ENCODE measurements around the gene AOX1.

AOX1 gene

DNA sequence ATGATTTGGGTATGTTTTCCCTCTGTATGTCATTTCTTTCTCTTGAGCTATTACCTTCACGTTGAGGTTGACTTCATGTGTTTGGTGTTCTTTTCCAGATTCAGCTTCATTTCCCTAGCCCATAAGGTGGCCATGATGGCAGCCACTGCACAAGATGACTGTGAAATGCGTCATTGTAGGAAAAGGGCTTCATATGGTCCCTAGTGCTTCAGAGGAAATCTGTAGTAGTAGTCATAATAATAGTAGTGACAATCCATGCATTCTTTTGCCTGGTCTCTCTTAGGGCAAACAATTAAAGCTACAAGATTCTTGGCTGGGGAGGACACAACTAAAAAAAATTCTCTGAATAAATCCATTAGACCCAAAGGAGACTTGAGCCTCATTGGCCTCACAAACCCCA, 28.4 kb downstream of the AOX1 start:
- TF ChIP-seq, protein P1, sequence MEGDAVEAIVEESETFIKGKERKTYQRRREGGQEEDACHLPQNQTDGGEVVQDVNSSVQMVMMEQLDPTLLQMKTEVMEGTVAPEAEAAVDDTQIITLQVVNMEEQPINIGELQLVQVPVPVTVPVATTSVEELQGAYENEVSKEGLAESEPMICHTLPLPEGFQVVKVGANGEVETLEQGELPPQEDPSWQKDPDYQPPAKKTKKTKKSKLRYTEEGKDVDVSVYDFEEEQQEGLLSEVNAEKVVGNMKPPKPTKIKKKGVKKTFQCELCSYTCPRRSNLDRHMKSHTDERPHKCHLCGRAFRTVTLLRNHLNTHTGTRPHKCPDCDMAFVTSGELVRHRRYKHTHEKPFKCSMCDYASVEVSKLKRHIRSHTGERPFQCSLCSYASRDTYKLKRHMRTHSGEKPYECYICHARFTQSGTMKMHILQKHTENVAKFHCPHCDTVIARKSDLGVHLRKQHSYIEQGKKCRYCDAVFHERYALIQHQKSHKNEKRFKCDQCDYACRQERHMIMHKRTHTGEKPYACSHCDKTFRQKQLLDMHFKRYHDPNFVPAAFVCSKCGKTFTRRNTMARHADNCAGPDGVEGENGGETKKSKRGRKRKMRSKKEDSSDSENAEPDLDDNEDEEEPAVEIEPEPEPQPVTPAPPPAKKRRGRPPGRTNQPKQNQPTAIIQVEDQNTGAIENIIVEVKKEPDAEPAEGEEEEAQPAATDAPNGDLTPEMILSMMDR (IDR thresholded peaks at IDR 0.05), result no peak
- no peak for TF ChIP-seq ZFX (IDR thresholded peaks at IDR 0.05; ENCODE audit: borderline replicate concordance)
- no peak overlapping the region for H3K27ac ChIP-seq

DNA sequence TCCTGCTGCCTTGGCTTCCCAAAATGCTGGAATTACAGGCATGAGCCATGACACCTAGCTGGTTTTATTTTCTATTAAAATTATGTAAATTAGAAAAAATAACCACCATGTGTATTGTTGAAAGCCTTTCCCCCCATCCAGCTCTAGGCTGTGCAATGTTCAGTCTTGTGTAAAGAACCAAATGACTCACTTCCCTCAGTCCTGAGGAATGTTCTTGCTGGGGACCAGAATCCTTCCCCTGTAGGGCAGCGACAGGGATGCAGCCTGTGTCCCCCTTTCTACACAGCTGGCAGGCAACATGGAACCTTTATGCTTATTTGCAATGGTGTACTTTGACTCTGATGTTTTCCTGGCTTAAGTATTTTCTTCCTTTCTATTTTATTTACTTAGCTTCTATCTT, 29.4 kb downstream of the AOX1 start:
- TF ChIP-seq ZFX (IDR thresholded peaks at IDR 0.05; ENCODE audit: borderline replicate concordance), result no peak
- TF ChIP-seq, protein P1 (IDR thresholded peaks at IDR 0.05), result no peak
- no peak overlapping the region for H3K27ac ChIP-seq

DNA sequence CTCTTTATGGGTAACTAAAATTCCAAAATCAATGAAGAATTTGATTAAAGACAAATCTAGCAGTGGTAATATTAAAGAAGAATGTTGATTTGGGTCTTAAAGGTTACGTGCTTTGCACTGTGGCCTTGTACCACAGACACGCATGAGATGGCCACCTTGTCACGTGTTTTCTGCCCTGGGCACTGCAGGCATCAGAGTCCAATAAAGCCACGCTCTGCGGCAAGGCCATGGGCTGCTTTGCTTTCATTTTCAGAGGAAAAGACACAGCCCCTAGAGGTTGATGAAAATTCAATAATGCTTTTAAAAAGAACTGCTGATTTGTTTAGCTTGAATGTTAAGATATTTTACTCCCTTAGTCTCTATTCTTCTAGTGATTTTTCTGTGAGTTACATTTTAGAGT, 30.4 kb downstream of the AOX1 start:
- H3K27ac ChIP-seq, result no peak overlapping the region
- TF ChIP-seq, protein P1 (IDR thresholded peaks at IDR 0.05), result no peak
- TF ChIP-seq ZFX (IDR thresholded peaks at IDR 0.05; ENCODE audit: borderline replicate concordance), result no peak

DNA sequence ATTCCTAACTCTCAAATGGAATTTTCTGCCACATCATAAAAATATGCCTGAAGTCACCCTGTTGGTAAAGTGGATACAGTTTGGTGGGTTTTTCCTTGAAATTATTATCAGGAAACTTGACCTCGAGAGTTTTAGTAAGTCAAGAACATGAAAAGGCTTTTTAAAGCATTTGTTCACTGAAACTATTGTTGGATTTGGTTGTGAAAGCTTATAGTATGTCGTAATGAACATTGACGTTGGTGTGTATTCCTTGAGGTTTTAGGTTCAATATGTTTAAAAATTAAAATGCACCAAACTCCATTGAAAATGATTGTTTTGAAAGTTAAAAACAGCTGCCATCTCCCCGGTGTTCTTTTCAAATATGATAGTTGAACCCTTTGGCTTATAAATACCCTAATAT, 30.8 kb downstream of the AOX1 start:
- no peak overlapping the region for H3K27ac ChIP-seq
- TF ChIP-seq, protein P1 (IDR thresholded peaks at IDR 0.05), result no peak
- TF ChIP-seq ZFX (IDR thresholded peaks at IDR 0.05; ENCODE audit: borderline replicate concordance), result no peak

DNA sequence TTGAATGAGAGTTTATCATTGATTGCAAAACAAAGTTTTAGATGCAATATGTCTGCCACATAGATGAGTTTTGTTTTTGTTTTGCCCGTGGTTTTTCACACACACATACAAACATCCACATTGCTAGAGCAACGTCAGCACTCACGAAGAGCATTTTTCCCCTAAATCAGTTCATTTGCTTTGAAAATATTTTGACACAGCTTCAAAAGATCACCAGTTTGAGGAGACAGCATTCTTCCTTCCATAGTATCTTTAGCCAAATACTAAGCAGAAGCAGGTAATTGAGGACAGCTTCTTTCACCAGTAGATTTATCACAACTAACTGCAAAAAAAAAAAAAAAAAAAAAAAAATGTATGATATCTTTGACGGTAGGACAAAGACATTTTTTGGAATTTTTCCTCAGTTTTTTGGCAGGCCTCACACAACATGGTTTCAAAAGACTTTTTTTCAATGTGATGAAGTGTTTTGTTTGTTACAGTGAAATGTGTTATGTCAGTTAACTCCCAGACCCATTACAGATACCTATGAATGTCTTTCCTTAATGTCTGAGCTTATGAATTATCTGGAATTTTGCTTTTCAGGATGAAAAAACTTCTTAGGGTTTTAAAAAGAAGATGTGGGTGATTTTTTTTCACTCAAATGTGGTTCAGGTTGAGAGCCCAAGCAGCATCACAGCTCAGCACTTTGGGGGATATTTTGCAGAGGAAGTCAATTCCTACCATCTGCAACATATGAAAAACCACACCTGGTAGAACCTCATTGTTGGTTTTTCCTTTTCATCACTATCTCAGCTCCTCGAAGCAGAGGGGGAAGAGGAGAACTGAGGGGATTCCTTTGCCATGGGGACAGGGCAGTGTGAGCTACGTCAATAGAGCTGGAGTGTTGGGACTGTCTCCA, 31.6 kb downstream of the AOX1 start:
- TF ChIP-seq, protein P1 (IDR thresholded peaks at IDR 0.05), result no peak
- TF ChIP-seq ZFX (IDR thresholded peaks at IDR 0.05; ENCODE audit: borderline replicate concordance), result no peak
- no peak overlapping the region for H3K27ac ChIP-seq

DNA sequence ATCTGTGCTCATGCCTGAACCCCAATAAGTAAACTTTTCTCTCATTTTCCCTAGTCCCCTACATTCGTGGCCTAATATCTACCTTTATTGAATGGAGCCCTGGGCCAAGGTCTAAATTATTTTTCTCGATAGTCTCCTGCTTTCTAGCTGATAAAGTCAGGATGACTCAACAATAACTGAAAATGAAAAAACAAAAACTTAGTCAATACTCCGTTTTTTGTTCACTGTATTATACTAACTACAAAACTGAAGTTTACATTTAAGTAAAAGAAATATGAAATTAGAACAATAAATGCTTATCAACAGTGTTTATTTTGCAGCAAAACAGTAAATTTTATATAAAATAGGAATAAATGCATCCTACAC, 32.2 kb downstream of the AOX1 start:
- no peak for TF ChIP-seq ZFX (IDR thresholded peaks at IDR 0.05; ENCODE audit: borderline replicate concordance)
- TF ChIP-seq, protein P1 (IDR thresholded peaks at IDR 0.05), result no peak
- H3K27ac ChIP-seq, result no peak overlapping the region

DNA sequence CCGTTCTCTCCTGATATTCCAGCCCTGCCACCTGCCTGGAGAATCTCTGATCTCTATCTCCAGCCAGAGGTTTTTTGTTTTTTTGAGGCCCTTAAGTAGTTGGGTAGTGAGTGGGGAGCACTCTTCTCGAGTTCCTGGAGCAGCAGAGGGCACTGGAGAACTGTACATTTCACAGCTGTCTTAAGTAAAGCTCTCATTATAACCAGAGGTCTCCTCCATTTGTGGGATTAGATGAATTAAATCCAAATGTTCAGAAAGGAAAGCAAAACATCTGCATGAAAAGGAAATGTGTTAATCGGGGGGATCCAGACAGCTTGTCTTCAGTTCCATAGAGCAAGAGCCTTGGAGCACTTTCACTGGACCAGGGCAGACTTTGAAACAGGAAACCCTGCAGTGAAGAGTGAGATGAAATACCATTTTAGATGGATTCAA, 32.8 kb downstream of the AOX1 start:
- H3K27ac ChIP-seq, result no peak overlapping the region

More for the DNA sequence above, 32.8 kb downstream of the AOX1 start:
- TF ChIP-seq ZFX (IDR thresholded peaks at IDR 0.05; ENCODE audit: borderline replicate concordance), result no peak
- TF ChIP-seq, protein P1 (IDR thresholded peaks at IDR 0.05), result peak; percentile 21; the same call in 1 of the 2 replicates
